ENCODE data around the gene SDK2. TPM values are rescaled to one million over a fixed set of nuclear protein-coding genes. Genes with fewer than 3 reads are reported as not detected.
A peak's percentile ranks its signal among the peaks of the same experiment; 100 is the strongest.

SDK2 gene
- total and polyA plus RNA-seq, 2 of the 4 experiments (the other 2 are of a cell fraction) = under 0.01 to 0.03 TPM

- Histone ChIP-seq H2BK20ac (ENCODE audit: low read depth, low read length) (no peak within 1 kb of the TSS; the same call in 1 of the 2 replicates), H4K8ac (ENCODE audit: low read depth in 2 of 2, low read length in 2 of 2) (peak within 1 kb of the TSS; percentile 77 to 87), H3K27ac (ENCODE audit: insufficient read depth, low read length) (peak within 1 kb of the TSS; percentile 99), H2BK120ac (ENCODE audit: low read depth, low read length) (peak within 1 kb of the TSS; percentile 6; the same call in 1 of the 2 replicates), H3K79me1 (ENCODE audit: low read depth in 1 of 2, low read length in 2 of 2) (peaks cover 3 to 23% of the 10 kb centered on the region in 2 experiments; a peak in 2 of 4 replicates), H2AK9ac (replicated peaks; ENCODE audit: low read depth, low read length, poor library complexity) (peak within 1 kb of the TSS; percentile 85), H4K91ac (ENCODE audit: insufficient read depth, low read depth, low read length) (peak within 1 kb of the TSS; percentile 71), H3K27me3 (ENCODE audit: control insufficient read depth, insufficient read depth, low read length) (no peaks in the 10 kb centered on the region), H3K56ac (ENCODE audit: extremely low read depth, insufficient read depth, low read length) (peak within 1 kb of the TSS; percentile 77), H3K18ac (ENCODE audit: low read depth, low read length) (peak within 1 kb of the TSS; percentile 58), H3K4me2 (ENCODE audit: low read depth, low read length) (peak within 1 kb of the TSS; percentile 77), H3K36me3 (ENCODE audit: control insufficient read depth, insufficient read depth, low read length) (no peaks in the 10 kb centered on the region), H3K9me3 (ENCODE audit: control insufficient read depth, insufficient read depth, low read length) (no peaks in the 10 kb centered on the region), H3K14ac (replicated peaks; ENCODE audit: low read depth, low read length) (peak within 1 kb of the TSS; percentile 51), H2BK15ac (ENCODE audit: low read depth, low read length) (peak within 1 kb of the TSS; percentile 19; the same call in 1 of the 3 replicates), H3K9me1 (ENCODE audit: insufficient read depth, low read length) (peaks cover 4% of the 10 kb centered on the region), H3K4me3 (ENCODE audit: insufficient read depth, low read depth, low read length) (peak within 1 kb of the TSS; percentile 76), H3K23ac (ENCODE audit: low read depth, low read length) (peak within 1 kb of the TSS; percentile 49), H2AFZ (replicated peaks; ENCODE audit: low read length, poor library complexity) (peak within 1 kb of the TSS; percentile 93), H4K5ac (ENCODE audit: low read depth, low read length) (peak within 1 kb of the TSS; percentile 47; the same call in 1 of the 2 replicates), H3K4me1 (ENCODE audit: control insufficient read depth, insufficient read depth, low read length) (peaks cover 15% of the 10 kb centered on the region), H3K4ac (ENCODE audit: low read depth, low read length) (peak within 1 kb of the TSS; percentile 55), H2AK5ac (ENCODE audit: low read depth, low read length) (peak within 1 kb of the TSS; percentile 54), H3K9ac (ENCODE audit: low read depth, low read length) (peak within 1 kb of the TSS; percentile 99), H2BK5ac (ENCODE audit: low read depth, low read length, poor library complexity, severe bottlenecking) (peak within 1 kb of the TSS; percentile 95), H4K20me1 (ENCODE audit: insufficient read depth, low read length) (peaks cover 3% of the 10 kb centered on the region; the same call in 1 of the 2 replicates)
- intact Hi-C loops (cut with micrococcal nuclease) (loop anchor here (1.0 to 2.0 kb wide), 4 partner anchors 26 to 58 kb away; no protein-coding TSS in a partner anchor), dilution Hi-C loops (cut with HindIII; ENCODE audit: low sequenced_read_pairs, unreplicated experiment) (no loop called here), in situ Hi-C loops (cut with MboI; ENCODE audit: low sequenced_read_pairs) (no loop called here)
- ChIA-PET POLR2A (ENCODE audit: unreplicated experiment) (no interaction called here), CTCF (interaction anchor here (1.2 to 2.6 kb wide), 3 partner anchors 21 to 58 kb away, joined by 3 to 13 read pairs (median 3); no protein-coding TSS in a partner anchor)
- 1% methylated on average over 23 of the region's 71 CpGs; no CpG with 5 or more reads in 1 of the 2 experiments for WGBS, 2 experiments (ENCODE audit: extremely low coverage in 2 of 2, insufficient read length in 1 of 2)
- BruUV-seq (replicated peaks) = no TSS peak
- peak; percentile 89 for ATAC-seq (ENCODE audit: low read depth)
- DNase-seq = peak; percentile 91
- TF ChIP-seq CTCF (conservative IDR thresholded peaks at IDR 0.05; ENCODE audit: low read depth, low read length) (no peak), BHLHE40 (IDR thresholded peaks at IDR 0.05; ENCODE audit: low read depth, low read length) (no peak), RFX5 (IDR thresholded peaks at IDR 0.05; ENCODE audit: low read depth, low read length) (no peak), SMC3 (IDR thresholded peaks at IDR 0.05; ENCODE audit: low read depth, low read length) (no peak), CEBPB (IDR thresholded peaks at IDR 0.05; ENCODE audit: low read depth, low read length) (peak; percentile 47; the same call in 1 of the 2 replicates), MXI1 (IDR thresholded peaks at IDR 0.05; ENCODE audit: borderline replicate concordance, low read depth, low read length) (peak; percentile 70), ELK1 (IDR thresholded peaks at IDR 0.05; ENCODE audit: borderline replicate concordance, low read depth, low read length) (no peak), POLR2A (IDR thresholded peaks at IDR 0.05; ENCODE audit: low read depth, low read length) (peak; percentile 91), NFE2L2 (IDR thresholded peaks at IDR 0.05; ENCODE audit: low read depth, low read length) (no peak), USF2 (IDR thresholded peaks at IDR 0.05; ENCODE audit: low read depth, low read length) (0 out of 2 replicates have a peak, but pooled peaks have one; percentile 39), CHD1 (IDR thresholded peaks at IDR 0.05; ENCODE audit: low read depth, low read length) (no peak), MAFK (IDR thresholded peaks at IDR 0.05; ENCODE audit: low read depth, low read length) (no peak), RCOR1 (IDR thresholded peaks at IDR 0.05; ENCODE audit: insufficient replicate concordance, low read length) (no peak)
These were observed 332.2 kb downstream of the SDK2 start, which contains the start of gene CDC42EP4 for GRCh38 chr17:73311781-73312641. Gene CDC42EP4 (minus strand): TSS chr17:73312001. CDS start chr17:73286500, 25,501 bp downstream.
